PFSK-1 (cell line): ENCODE results near the gene RBP4.

Experiments
- POLR2AphosphoS5 ChIP-seq: IDR thresholded peaks from 2 replicates; pipeline ENCODE4 v1.6.1; 2012; ENCODE audit warnings: low read depth, mild to moderate bottlenecking, control low read depth, low read length, moderate library complexity
- REST ChIP-seq, 2 experiments: IDR thresholded peaks; 2 replicates each; pipeline versions ENCODE4 v1.6.1 to v1.8.0; 2011 to 2012; ENCODE audit warnings: low read depth in 2 of 2, low read length in 2 of 2, control low read depth in 1 of 2, inconsistent platforms in 1 of 2, mild to moderate bottlenecking in 1 of 2, moderate library complexity in 1 of 2; ENCODE audit not compliant: insufficient read depth in 1 of 2

- no peak for TF ChIP-seq POLR2AphosphoS5
- TF ChIP-seq REST (IDR thresholded peaks at IDR 0.05; ENCODE audit: insufficient read depth in 1 of 2, low read depth in 2 of 2, low read length in 2 of 2): no peak
These were observed 7.4 kb upstream of the RBP4 start for GRCh38 chr10:93608421-93608820.
